B cell (primary cell): ENCODE data around the gene CDKL4. TPM values are rescaled to one million over a fixed set of nuclear protein-coding genes. Genes with fewer than 3 reads are reported as not detected.

Source experiments
- ATAC-seq: fragments of 200-7000 bp; cut with Tn5 transposase; one replicate; pipeline ENCODE4 v1.10.0; 2021; ENCODE audit warnings: low read depth, mild to moderate bottlenecking, moderate number of reproducible peaks, moderate library complexity
- CTCF ChIA-PET: fragments of 350-600 bp; sonication (Branson Sonifier 250); formaldehyde crosslinking; loops from one replicate; lab custom pipeline; 2021; ENCODE audit warnings: antibody characterized with exemption, inconsistent platforms; lab: Charles Lee
- POLR2A ChIA-PET: fragments of 350-600 bp; sonication (Branson Sonifier 250); formaldehyde crosslinking; loops from one replicate; lab custom pipeline; 2021; ENCODE audit warnings: antibody characterized with exemption; lab: Charles Lee
- DNase-seq: peaks from one replicate; pipeline ENCODE4 v3.0.0; 2013
- H2AFZ ChIP-seq: 2 replicates; pipeline ENCODE4 v1.6.1; 2012; ENCODE audit warnings: mild to moderate bottlenecking, low read depth, low read length; ENCODE audit not compliant: insufficient read depth, poor library complexity, severe bottlenecking
- H3K27ac ChIP-seq, 2 donors: 1 replicate in 1 of 2; 2 replicates in 1 of 2; pipeline ENCODE4 v1.5.1; 2012 to 2013; ENCODE audit warnings: low read length in 2 of 2, mild to moderate bottlenecking in 2 of 2, moderate library complexity in 1 of 2
- H3K27me3 ChIP-seq, 4 experiments: fragments of 200-600 bp in 1 of 4; sonication (generic) in 1 of 4; replicated peaks in 1 of 4; 1 replicate in 2 of 4; 2 replicates in 2 of 4; pipeline versions ENCODE4 v1.6.1 to v1.7.0; 2013 to 2016; ENCODE audit warnings: low read length in 3 of 4, mild to moderate bottlenecking in 2 of 4, mixed read lengths in 1 of 4, moderate library complexity in 1 of 4; ENCODE audit not compliant: insufficient read depth in 4 of 4, control insufficient read depth in 3 of 4; ENCODE audit errors: control extremely low read depth in 1 of 4
- H3K36me3 ChIP-seq, 2 experiments: replicated peaks in 1 of 2; 1 replicate in 1 of 2; 2 replicates in 1 of 2; pipeline versions ENCODE4 v1.6.1 to v1.7.1; 2013; ENCODE audit warnings: low read length in 1 of 2; ENCODE audit not compliant: insufficient read depth in 2 of 2, control insufficient read depth in 1 of 2; ENCODE audit errors: control extremely low read depth in 1 of 2, extremely low read depth in 1 of 2
- H3K4me1 ChIP-seq, 2 donors: fragments of 200-600 bp in 1 of 2; sonication (generic) in 1 of 2; 1 replicate in 1 of 2; 2 replicates in 1 of 2; pipeline versions ENCODE4 v1.5.1 to v1.6.1; 2013 to 2017; ENCODE audit warnings: low read length in 2 of 2; ENCODE audit not compliant: control insufficient read depth in 2 of 2, insufficient read depth in 2 of 2
- H3K4me2 ChIP-seq: replicated peaks from 2 replicates; pipeline ENCODE3; 2012; ENCODE audit warnings: mild to moderate bottlenecking, low read depth, low read length; ENCODE audit not compliant: poor library complexity, severe bottlenecking
- H3K4me3 ChIP-seq, 5 experiments: fragments of 200-600 bp in 1 of 5; sonication (generic) in 1 of 5; 1 replicate in 3 of 5; 2 replicates in 2 of 5; pipeline versions ENCODE4 v1.5.1 to v1.7.0; 2011 to 2016; ENCODE audit warnings: low read length in 4 of 5, mild to moderate bottlenecking in 4 of 5, low read depth in 2 of 5, control low read depth in 1 of 5, moderate library complexity in 1 of 5; ENCODE audit not compliant: insufficient read depth in 1 of 5; ENCODE audit errors: control extremely low read depth in 1 of 5, extremely low read depth in 1 of 5
- H3K79me2 ChIP-seq: fragments of 200-600 bp; sonication (generic); one replicate; pipeline ENCODE4 v1.6.0; 2016; ENCODE audit warnings: low read length; ENCODE audit not compliant: control insufficient read depth, insufficient read depth
- H3K9ac ChIP-seq: fragments of 200-600 bp; sonication (generic); 2 replicates; pipeline ENCODE4 v1.6.1; 2017; ENCODE audit warnings: mild to moderate bottlenecking, low read length, moderate library complexity
- H3K9me3 ChIP-seq, 3 donors: one replicate each; pipeline versions ENCODE4 v1.6.1 to v1.7.1; 2013; ENCODE audit warnings: low read length in 2 of 3; ENCODE audit not compliant: control insufficient read depth in 2 of 3, insufficient read depth in 1 of 3; ENCODE audit errors: control extremely low read depth in 1 of 3
- H4K20me1 ChIP-seq: 2 replicates; pipeline ENCODE4 v1.6.0; 2012; ENCODE audit warnings: mild to moderate bottlenecking, low read length; ENCODE audit not compliant: insufficient read depth, control insufficient read depth, poor library complexity, severe bottlenecking
- H3K27ac Mint-ChIP-seq: one replicate; pipeline ENCODE4 v1.8.0; 2021; ENCODE audit warnings: mixed read lengths
- H3K27me3 Mint-ChIP-seq: one replicate; pipeline ENCODE4 v1.8.0; 2021; ENCODE audit warnings: mixed read lengths
- H3K4me1 Mint-ChIP-seq: one replicate; pipeline ENCODE4 v1.8.0; 2021; ENCODE audit warnings: mixed read lengths
- H3K4me3 Mint-ChIP-seq: one replicate; pipeline ENCODE4 v1.8.0; 2021; ENCODE audit warnings: mixed read lengths
- H3K9me3 Mint-ChIP-seq: one replicate; pipeline ENCODE4 v1.8.0; 2022; ENCODE audit warnings: mixed read lengths; ENCODE audit not compliant: insufficient read depth
- EZH2 ChIP-seq: IDR thresholded peaks from 2 replicates; pipeline ENCODE4 v1.6.1; 2012; ENCODE audit warnings: borderline replicate concordance, low read depth, mild to moderate bottlenecking, moderate library complexity, low read length; ENCODE audit not compliant: insufficient read depth, poor library complexity, severe bottlenecking
- WGBS: methylation state at CpG from one replicate; pipeline ENCODE4 v1.1.5; 2013; ENCODE audit warnings: missing lambda C conversion rate; ENCODE audit not compliant: insufficient coverage; 5-methylcytosine and 5-hydroxymethylcytosine counted together
- intact Hi-C: fragments of 100-400 bp; cut with micrococcal nuclease; formaldehyde crosslinking; loops from one replicate; pipeline ENCODE4 v1.10.0; 2022
- polyA plus RNA-seq: library from polyadenylated mRNA; depleted of rRNA; stranded (reverse); fragments of >200 nt; gene quantifications from 2 replicates; pipeline ENCODE4 v1.2.3, GENCODE V29; 2012
- total RNA-seq, 2 donors: library from RNA; stranded (reverse); fragments of 120-200 nt in 1 of 2; gene quantifications; 1 replicate in 1 of 2; 2 replicates in 1 of 2; pipeline versions ENCODE4 v1.2.3 to v1.2.4, GENCODE V29; 2013 to 2022
- TF ChIP-seq, protein P1 (sequence below): fragments of 200-600 bp; IDR thresholded peaks from one replicate; pipeline ENCODE4 v1.8.0; 2022; ENCODE audit warnings: antibody characterized with exemption, mild to moderate bottlenecking

CDKL4 gene
- total and polyA plus RNA-seq, 2 donors (not counting 1 experiment from before 2014, with no cell fraction given) = not detected

DNA sequence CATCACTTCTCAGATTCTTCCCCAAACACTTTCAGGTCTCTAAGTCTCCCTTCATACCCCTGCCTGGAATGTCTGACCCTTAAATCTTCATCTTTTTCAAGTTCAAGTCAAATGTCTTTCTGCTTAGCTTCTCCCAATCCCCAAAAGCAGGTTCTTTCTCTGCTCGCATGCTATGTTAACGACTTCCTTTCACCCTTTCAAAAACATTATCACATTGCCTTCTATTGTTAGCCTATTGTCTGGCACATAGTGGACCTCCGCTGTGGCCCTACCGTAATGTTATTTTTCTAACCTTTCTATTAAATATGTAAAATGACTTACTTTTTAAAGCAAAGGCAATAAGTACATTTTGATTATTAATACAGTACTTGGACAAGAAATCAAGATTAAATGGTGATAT lies 2.2 kb downstream of the CDKL4 start:
- ChIA-PET CTCF (interaction anchor here (0.7 to 1.2 kb wide), 3 partner anchors 12 to 294 kb away, joined by 3 to 5 read pairs (median 3); no protein-coding TSS in a partner anchor), POLR2A (no interaction called here)
- Histone ChIP-seq H3K4me2 (no peak overlapping the region), H2AFZ (no peak overlapping the region), H3K9ac (no peak overlapping the region), H3K4me1 (peaks cover 0 to 10% of the 10 kb centered on the region in 2 donors), H3K27me3 (no peaks in the 10 kb centered on the region), H3K4me3 (no peak overlapping the region), H3K27ac (no peak overlapping the region), H3K79me2 (no peaks in the 10 kb centered on the region), H3K36me3 (no peaks in the 10 kb centered on the region), H4K20me1 (no peaks in the 10 kb centered on the region), H3K9me3 (peaks cover 0 to 6% (median 0%) of the 10 kb centered on the region in 3 donors)
- no peak overlapping the region for H3K27ac Mint-ChIP-seq
- H3K4me3 Mint-ChIP-seq = no peak overlapping the region
- TF ChIP-seq, protein P1, sequence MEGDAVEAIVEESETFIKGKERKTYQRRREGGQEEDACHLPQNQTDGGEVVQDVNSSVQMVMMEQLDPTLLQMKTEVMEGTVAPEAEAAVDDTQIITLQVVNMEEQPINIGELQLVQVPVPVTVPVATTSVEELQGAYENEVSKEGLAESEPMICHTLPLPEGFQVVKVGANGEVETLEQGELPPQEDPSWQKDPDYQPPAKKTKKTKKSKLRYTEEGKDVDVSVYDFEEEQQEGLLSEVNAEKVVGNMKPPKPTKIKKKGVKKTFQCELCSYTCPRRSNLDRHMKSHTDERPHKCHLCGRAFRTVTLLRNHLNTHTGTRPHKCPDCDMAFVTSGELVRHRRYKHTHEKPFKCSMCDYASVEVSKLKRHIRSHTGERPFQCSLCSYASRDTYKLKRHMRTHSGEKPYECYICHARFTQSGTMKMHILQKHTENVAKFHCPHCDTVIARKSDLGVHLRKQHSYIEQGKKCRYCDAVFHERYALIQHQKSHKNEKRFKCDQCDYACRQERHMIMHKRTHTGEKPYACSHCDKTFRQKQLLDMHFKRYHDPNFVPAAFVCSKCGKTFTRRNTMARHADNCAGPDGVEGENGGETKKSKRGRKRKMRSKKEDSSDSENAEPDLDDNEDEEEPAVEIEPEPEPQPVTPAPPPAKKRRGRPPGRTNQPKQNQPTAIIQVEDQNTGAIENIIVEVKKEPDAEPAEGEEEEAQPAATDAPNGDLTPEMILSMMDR = no peak
- TF ChIP-seq EZH2 = no peak
- peaks cover 21% of the 10 kb centered on the region for H3K4me1 Mint-ChIP-seq
- DNase-seq (no peak), ATAC-seq (no peak)
- intact Hi-C loops = no loop called here
- no peaks in the 10 kb centered on the region for H3K27me3 Mint-ChIP-seq
- H3K9me3 Mint-ChIP-seq = no peaks in the 10 kb centered on the region
- whole genome bisulfite sequencing = 66% methylated on average over 2 of the region's 4 CpGs

DNA sequence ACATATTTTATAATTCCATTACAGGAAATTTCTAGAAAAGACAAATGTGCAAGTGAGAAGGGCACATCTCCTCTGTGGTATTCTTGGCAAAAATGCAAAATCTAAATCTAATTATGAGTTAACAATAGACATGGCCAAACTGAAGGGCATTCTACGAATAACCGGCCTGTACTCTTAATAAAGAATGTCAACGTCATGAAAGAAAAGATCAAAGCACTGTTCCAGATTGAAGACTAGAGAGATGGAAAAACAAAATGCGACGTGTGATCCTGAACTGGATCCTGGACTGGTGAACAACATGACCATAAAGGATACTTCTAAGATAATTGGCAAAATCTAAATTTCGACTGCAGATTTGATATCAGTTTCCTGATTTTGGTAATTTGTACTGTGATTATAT lies 3.0 kb downstream of the CDKL4 start:
- Mint-ChIP-seq H3K4me1 (peaks cover 13% of the 10 kb centered on the region), H3K4me3 (no peak overlapping the region), H3K9me3 (peaks cover 4% of the 10 kb centered on the region), H3K27me3 (no peaks in the 10 kb centered on the region), H3K27ac (no peak overlapping the region)
- 92% methylated on average over 6 of the region's 6 CpGs for WGBS
- Histone ChIP-seq H3K79me2 (no peaks in the 10 kb centered on the region), H3K27me3 (no peaks in the 10 kb centered on the region), H3K27ac (no peak overlapping the region), H3K9me3 (peaks cover 0 to 6% (median 3%) of the 10 kb centered on the region in 3 donors), H3K36me3 (no peaks in the 10 kb centered on the region), H4K20me1 (no peaks in the 10 kb centered on the region), H3K4me2 (no peak overlapping the region), H3K9ac (no peak overlapping the region), H2AFZ (no peak overlapping the region), H3K4me3 (no peak overlapping the region), H3K4me1 (peaks cover 0 to 4% of the 10 kb centered on the region in 2 donors)
- POLR2A ChIA-PET = no interaction called here
- TF ChIP-seq, protein P1 = no peak
- no peak for TF ChIP-seq EZH2
- CTCF ChIA-PET = interaction anchor here (1.2 to 1.5 kb wide), 2 partner anchors 11 kb away, joined by 5 read pairs; no protein-coding TSS in a partner anchor
- ATAC-seq (no peak), DNase-seq (no peak)
- intact Hi-C loops = no loop called here
